GM12878 (cell line): ENCODE results near the gene COL19A1. TPM values are rescaled to one million over a fixed set of nuclear protein-coding genes. Genes with fewer than 3 reads are reported as not detected.

ENCODE experiments used
- ATAC-seq: fragments of 200-7000 bp; cut with Tn5 transposase; 3 replicates; pipeline ENCODE4 v1.9.1; 2020; ENCODE audit warnings: mild to moderate bottlenecking, moderate library complexity
- BruUV-seq: library from RNA; stranded (reverse); fragments of 400-500 nt; replicated peaks from 2 replicates; lab custom pipeline; 2021; lab: Mats Ljungman, UMichigan
- CTCF ChIA-PET: fragments of 300-600 bp; sonication (Branson Sonifier 250); formaldehyde crosslinking; extraction: SDS; loops from one replicate; lab custom pipeline; 2021; ENCODE audit warnings: inconsistent platforms; lab: Yijun Ruan, JAX
- POLR2A ChIA-PET: fragments of 350-600 bp; formaldehyde crosslinking; extraction: SDS; loops from one replicate; lab custom pipeline; 2021; ENCODE audit warnings: inconsistent platforms; lab: Charles Lee
- RAD21 ChIA-PET: fragments of 300-600 bp; sonication (Branson Sonifier 250); formaldehyde crosslinking; loops from one replicate; lab custom pipeline; 2023; ENCODE audit warnings: antibody characterized with exemption; ENCODE audit not compliant: unreplicated experiment; lab: Charles Lee
- SMC1A ChIA-PET: fragments of 300-600 bp; sonication (Branson Sonifier 250); formaldehyde crosslinking; loops from one replicate; lab custom pipeline; 2023; ENCODE audit not compliant: unreplicated experiment, uncharacterized antibody; lab: Charles Lee
- DNase-seq: peaks from one replicate; pipeline ENCODE4 v3.0.0-alpha.2; 2011; ENCODE audit warnings: low read depth, low spot score
- FAIRE-seq: peaks from 3 replicates; lab custom pipeline; 2011; peaks lifted over from hg19 to GRCh38; lab: Jason Lieb, UNC
- H2AFZ ChIP-seq: 2 replicates; pipeline ENCODE4 v1.6.0; 2011; ENCODE audit warnings: low read depth, low read length, control low read depth; ENCODE audit not compliant: control insufficient read depth
- H3K27ac ChIP-seq: 2 replicates; pipeline ENCODE4 v1.5.1; 2011; ENCODE audit warnings: control low read depth; ENCODE audit not compliant: control insufficient read depth, insufficient read depth
- H3K27me3 ChIP-seq, 2 experiments: replicated peaks in 1 of 2; 2 replicates each; pipeline versions ENCODE4 v1.6.0 to v1.6.1; 2011; ENCODE audit warnings: low read length in 1 of 2; ENCODE audit not compliant: control insufficient read depth in 2 of 2, insufficient read depth in 2 of 2
- H3K36me3 ChIP-seq, 2 experiments: 2 replicates each; pipeline ENCODE4 v1.5.1; 2011; ENCODE audit warnings: low read length in 1 of 2; ENCODE audit not compliant: control insufficient read depth in 2 of 2, insufficient read depth in 2 of 2
- H3K4me1 ChIP-seq: 2 replicates; pipeline ENCODE4 v1.6.1; 2011; ENCODE audit warnings: mild to moderate bottlenecking, low read length, moderate library complexity, mixed read lengths; ENCODE audit not compliant: control insufficient read depth, insufficient read depth
- H3K4me2 ChIP-seq: 2 replicates; pipeline ENCODE4 v1.6.0; 2011; ENCODE audit warnings: control low read depth; ENCODE audit not compliant: control insufficient read depth, insufficient read depth
- H3K4me3 ChIP-seq: fragments of 200-600 bp; sonication (generic); 2 replicates; pipeline ENCODE4 v1.5.1; 2016
- H3K79me2 ChIP-seq: 2 replicates; pipeline ENCODE4 v1.6.0; 2011; ENCODE audit warnings: low read length; ENCODE audit not compliant: control insufficient read depth, insufficient read depth
- H3K9ac ChIP-seq: 2 replicates; pipeline ENCODE4 v1.8.0; 2011; ENCODE audit warnings: low read length, control low read depth, mixed read lengths; ENCODE audit not compliant: control insufficient read depth, insufficient read depth
- H3K9me3 ChIP-seq: replicated peaks from 3 replicates; pipeline ENCODE4 v1.5.1; 2011; ENCODE audit warnings: mild to moderate bottlenecking, low read length; ENCODE audit not compliant: control insufficient read depth, insufficient read depth
- H4K20me1 ChIP-seq: 2 replicates; pipeline ENCODE4 v1.6.0; 2011; ENCODE audit not compliant: control insufficient read depth, insufficient read depth
- JUND ChIP-seq: IDR thresholded peaks from 2 replicates; pipeline ENCODE4 v1.6.1; 2012; ENCODE audit warnings: low read depth, mild to moderate bottlenecking, low read length, improper control_type of control experiment, moderate library complexity
- NFYA ChIP-seq: IDR thresholded peaks from 2 replicates; pipeline ENCODE4 v1.6.1; 2011; ENCODE audit warnings: low read depth, mild to moderate bottlenecking, low read length, improper control_type of control experiment, borderline replicate concordance
- POLR2AphosphoS2 ChIP-seq: IDR thresholded peaks from 2 replicates; pipeline ENCODE4 v1.6.1; 2011; ENCODE audit warnings: low read depth, mild to moderate bottlenecking, low read length, improper control_type of control experiment, moderate library complexity
- TCF12 ChIP-seq: IDR thresholded peaks from 2 replicates; pipeline ENCODE4 v1.6.1; 2011; ENCODE audit warnings: low read depth, mild to moderate bottlenecking, low read length
- WGBS: methylation state at CpG from one replicate; pipeline ENCODE4 v1.1.6; 2016; ENCODE audit warnings: low lambda C conversion rate; ENCODE audit not compliant: insufficient replicate concordance, insufficient coverage; ENCODE audit errors: missing lambda C conversion rate; 5-methylcytosine and 5-hydroxymethylcytosine counted together
- in situ Hi-C: fragments of 300-500 bp; cut with MboI; formaldehyde crosslinking; loops from 9 replicates; pipeline ENCODE4 v1.14.3; 2018; ENCODE audit warnings: mixed read lengths
- intact Hi-C: fragments of 100-400 bp; cut with micrococcal nuclease; formaldehyde crosslinking; loops from one replicate; pipeline ENCODE4 v1.14.2; 2022; ENCODE audit not compliant: unreplicated experiment
- polyA plus RNA-seq, 11 experiments: library from polyadenylated mRNA; depleted of rRNA in 4 of 11; unstranded in 6 of 11; stranded (reverse) in 5 of 11; fragments of >200 nt; fragmentation: Nextera tagmentation in 4 of 11; fragmentation: Illumina TruSeq in 1 of 11; extraction: Ambion mirVana in 4 of 11; extraction: Trizol in 1 of 11; gene quantifications; 1 replicate in 1 of 11; 2 replicates in 10 of 11; pipeline versions ENCODE4 v1.2.1 to v1.2.3, GENCODE V29; 2011 to 2016; ENCODE audit warnings: inconsistent platforms in 2 of 11, missing spikeins in 2 of 11, low read depth in 1 of 11
- total RNA-seq, 4 experiments: library from RNA; depleted of rRNA in 3 of 4; stranded (reverse); fragments of >200 nt in 3 of 4; fragmentation: Illumina TruSeq in 1 of 4; extraction: Trizol in 1 of 4; gene quantifications; 2 replicates each; pipeline versions ENCODE4 v1.2.1 to v1.2.3, GENCODE V29; 2013 to 2021
- TF ChIP-seq, protein P1 (sequence below): fragments of 450-650 bp; formaldehyde crosslinking; IDR thresholded peaks from 2 replicates; pipeline ENCODE4 v1.5.0; 2022; ENCODE audit warnings: mild to moderate bottlenecking, missing genetic modification characterization

The COL19A1 gene
- total and polyA plus RNA-seq, 10 of the 15 experiments (the other 5 are each of a cell fraction or from before 2014, with no cell fraction given), result 1.1 to 13.5 (median 4.1) TPM

DNA sequence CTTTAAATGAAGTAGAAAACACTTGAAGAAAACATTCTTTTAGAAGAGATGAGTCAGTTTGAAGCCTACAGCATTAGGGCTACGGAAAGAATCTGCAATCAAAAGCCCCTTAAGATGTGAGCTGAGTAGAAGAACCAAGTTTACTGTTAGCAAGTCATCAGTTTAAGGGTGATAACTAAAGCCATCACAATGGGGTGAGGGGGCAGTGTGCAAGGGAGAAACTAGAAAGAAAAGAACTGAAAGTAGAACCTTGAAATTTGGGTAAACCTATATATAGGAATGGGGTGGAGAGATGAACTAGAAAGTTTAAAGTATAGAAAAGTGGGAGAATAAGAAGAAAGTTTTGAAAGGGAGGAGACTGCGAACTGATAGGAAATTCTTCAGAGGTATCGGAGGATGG is 212.9 kb downstream of the COL19A1 start:
- Histone ChIP-seq H3K4me3 (no peak overlapping the region), H4K20me1 (no peaks in the 10 kb centered on the region), H3K9me3 (no peaks in the 10 kb centered on the region), H3K4me1 (no peaks in the 10 kb centered on the region), H3K79me2 (no peaks in the 10 kb centered on the region), H3K4me2 (no peak overlapping the region), H3K36me3 (no peaks in the 10 kb centered on the region), H2AFZ (no peak overlapping the region), H3K9ac (no peak overlapping the region), H3K27me3 (no peaks in the 10 kb centered on the region), H3K27ac (no peak overlapping the region)
- SMC1A ChIA-PET, result interaction anchor here (1.3 to 2.1 kb wide), 2 partner anchors 12 to 29 kb away, joined by 4 to 5 read pairs; no protein-coding TSS in a partner anchor
- peak; percentile 31; the same call in 2 of the 3 replicates for ATAC-seq
- intact Hi-C loops (no loop called here), in situ Hi-C loops (no loop called here)
- FAIRE-seq, result no peak
- TF ChIP-seq JUND (no peak), NFYA (no peak), POLR2AphosphoS2 (no peak), TCF12 (no peak)
- TF ChIP-seq, protein P1, sequence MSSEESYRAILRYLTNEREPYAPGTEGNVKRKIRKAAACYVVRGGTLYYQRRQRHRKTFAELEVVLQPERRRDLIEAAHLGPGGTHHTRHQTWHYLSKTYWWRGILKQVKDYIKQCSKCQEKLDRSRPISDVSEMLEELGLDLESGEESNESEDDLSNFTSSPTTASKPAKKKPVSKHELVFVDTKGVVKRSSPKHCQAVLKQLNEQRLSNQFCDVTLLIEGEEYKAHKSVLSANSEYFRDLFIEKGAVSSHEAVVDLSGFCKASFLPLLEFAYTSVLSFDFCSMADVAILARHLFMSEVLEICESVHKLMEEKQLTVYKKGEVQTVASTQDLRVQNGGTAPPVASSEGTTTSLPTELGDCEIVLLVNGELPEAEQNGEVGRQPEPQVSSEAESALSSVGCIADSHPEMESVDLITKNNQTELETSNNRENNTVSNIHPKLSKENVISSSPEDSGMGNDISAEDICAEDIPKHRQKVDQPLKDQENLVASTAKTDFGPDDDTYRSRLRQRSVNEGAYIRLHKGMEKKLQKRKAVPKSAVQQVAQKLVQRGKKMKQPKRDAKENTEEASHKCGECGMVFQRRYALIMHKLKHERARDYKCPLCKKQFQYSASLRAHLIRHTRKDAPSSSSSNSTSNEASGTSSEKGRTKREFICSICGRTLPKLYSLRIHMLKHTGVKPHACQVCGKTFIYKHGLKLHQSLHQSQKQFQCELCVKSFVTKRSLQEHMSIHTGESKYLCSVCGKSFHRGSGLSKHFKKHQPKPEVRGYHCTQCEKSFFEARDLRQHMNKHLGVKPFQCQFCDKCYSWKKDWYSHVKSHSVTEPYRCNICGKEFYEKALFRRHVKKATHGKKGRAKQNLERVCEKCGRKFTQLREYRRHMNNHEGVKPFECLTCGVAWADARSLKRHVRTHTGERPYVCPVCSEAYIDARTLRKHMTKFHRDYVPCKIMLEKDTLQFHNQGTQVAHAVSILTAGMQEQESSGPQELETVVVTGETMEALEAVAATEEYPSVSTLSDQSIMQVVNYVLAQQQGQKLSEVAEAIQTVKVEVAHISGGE (CRISPR knock-in tag), result no peak
- no peak for DNase-seq
- BruUV-seq, result no TSS peak
- RAD21 ChIA-PET, result no interaction called here
- POLR2A ChIA-PET, result no interaction called here
- 65% methylated on average over 3 of the region's 3 CpGs for WGBS
- CTCF ChIA-PET, result no interaction called here
